GM12878 (cell line): ENCODE measurements around the gene PHKB. TPM values are rescaled to one million over a fixed set of nuclear protein-coding genes. Genes with fewer than 3 reads are reported as not detected.

Experiments used
- ATAC-seq: fragments of 200-7000 bp; cut with Tn5 transposase; 3 replicates; pipeline ENCODE4 v1.9.1; 2020; ENCODE audit warnings: mild to moderate bottlenecking, moderate library complexity
- BruUV-seq: library from RNA; stranded (reverse); fragments of 400-500 nt; replicated peaks from 2 replicates; lab custom pipeline; 2021; lab: Mats Ljungman, UMichigan
- CTCF ChIA-PET: fragments of 300-600 bp; sonication (Branson Sonifier 250); formaldehyde crosslinking; extraction: SDS; loops from one replicate; lab custom pipeline; 2021; ENCODE audit warnings: inconsistent platforms; lab: Yijun Ruan, JAX
- POLR2A ChIA-PET: fragments of 350-600 bp; formaldehyde crosslinking; extraction: SDS; loops from one replicate; lab custom pipeline; 2021; ENCODE audit warnings: inconsistent platforms; lab: Charles Lee
- RAD21 ChIA-PET: fragments of 300-600 bp; sonication (Branson Sonifier 250); formaldehyde crosslinking; loops from one replicate; lab custom pipeline; 2023; ENCODE audit warnings: antibody characterized with exemption; ENCODE audit not compliant: unreplicated experiment; lab: Charles Lee
- SMC1A ChIA-PET: fragments of 300-600 bp; sonication (Branson Sonifier 250); formaldehyde crosslinking; loops from one replicate; lab custom pipeline; 2023; ENCODE audit not compliant: unreplicated experiment, uncharacterized antibody; lab: Charles Lee
- DNase-seq: peaks from one replicate; pipeline ENCODE4 v3.0.0-alpha.2; 2011; ENCODE audit warnings: low read depth, low spot score
- FAIRE-seq: peaks from 3 replicates; lab custom pipeline; 2011; peaks lifted over from hg19 to GRCh38; lab: Jason Lieb, UNC
- H2AFZ ChIP-seq: 2 replicates; pipeline ENCODE4 v1.6.0; 2011; ENCODE audit warnings: low read depth, low read length, control low read depth; ENCODE audit not compliant: control insufficient read depth
- H3K27ac ChIP-seq: 2 replicates; pipeline ENCODE4 v1.5.1; 2011; ENCODE audit warnings: control low read depth; ENCODE audit not compliant: control insufficient read depth, insufficient read depth
- H3K27me3 ChIP-seq, 2 experiments: replicated peaks in 1 of 2; 2 replicates each; pipeline versions ENCODE4 v1.6.0 to v1.6.1; 2011; ENCODE audit warnings: low read length in 1 of 2; ENCODE audit not compliant: control insufficient read depth in 2 of 2, insufficient read depth in 2 of 2
- H3K36me3 ChIP-seq, 2 experiments: 2 replicates each; pipeline ENCODE4 v1.5.1; 2011; ENCODE audit warnings: low read length in 1 of 2; ENCODE audit not compliant: control insufficient read depth in 2 of 2, insufficient read depth in 2 of 2
- H3K4me1 ChIP-seq: 2 replicates; pipeline ENCODE4 v1.6.1; 2011; ENCODE audit warnings: mild to moderate bottlenecking, low read length, moderate library complexity, mixed read lengths; ENCODE audit not compliant: control insufficient read depth, insufficient read depth
- H3K4me2 ChIP-seq: 2 replicates; pipeline ENCODE4 v1.6.0; 2011; ENCODE audit warnings: control low read depth; ENCODE audit not compliant: control insufficient read depth, insufficient read depth
- H3K4me3 ChIP-seq: fragments of 200-600 bp; sonication (generic); 2 replicates; pipeline ENCODE4 v1.5.1; 2016
- H3K79me2 ChIP-seq: 2 replicates; pipeline ENCODE4 v1.6.0; 2011; ENCODE audit warnings: low read length; ENCODE audit not compliant: control insufficient read depth, insufficient read depth
- H3K9ac ChIP-seq: 2 replicates; pipeline ENCODE4 v1.8.0; 2011; ENCODE audit warnings: low read length, control low read depth, mixed read lengths; ENCODE audit not compliant: control insufficient read depth, insufficient read depth
- H3K9me3 ChIP-seq: replicated peaks from 3 replicates; pipeline ENCODE4 v1.5.1; 2011; ENCODE audit warnings: mild to moderate bottlenecking, low read length; ENCODE audit not compliant: control insufficient read depth, insufficient read depth
- H4K20me1 ChIP-seq: 2 replicates; pipeline ENCODE4 v1.6.0; 2011; ENCODE audit not compliant: control insufficient read depth, insufficient read depth
- CEBPB ChIP-seq, 2 experiments: fragments of 150-350 bp in 1 of 2; IDR thresholded peaks; 2 replicates each; pipeline ENCODE4 v1.6.1; 2012 to 2014; ENCODE audit warnings: low read depth in 2 of 2, low read length in 2 of 2, borderline replicate concordance in 1 of 2, inconsistent platforms in 1 of 2
- HDAC6 ChIP-seq: fragments of 200-600 bp; sonication (generic); IDR thresholded peaks from one replicate; pipeline ENCODE4 v1.8.0; 2017; ENCODE audit warnings: antibody characterized with exemption; ENCODE audit not compliant: unreplicated experiment
- MXI1 ChIP-seq: fragments of 150-350 bp; IDR thresholded peaks from 2 replicates; pipeline ENCODE4 v1.6.1; 2011; ENCODE audit warnings: low read depth, mild to moderate bottlenecking, inconsistent platforms, low read length, improper control_type of control experiment
- NFIC ChIP-seq: IDR thresholded peaks from 2 replicates; pipeline ENCODE4 v1.6.1; 2012; ENCODE audit warnings: low read depth, mild to moderate bottlenecking, inconsistent platforms, low read length, moderate library complexity
- NFYB ChIP-seq: IDR thresholded peaks from 2 replicates; pipeline ENCODE4 v1.6.1; 2011; ENCODE audit warnings: low read depth, mild to moderate bottlenecking, low read length, improper control_type of control experiment, moderate library complexity; ENCODE audit not compliant: insufficient read depth
- SP1 ChIP-seq: IDR thresholded peaks from one replicate; pipeline ENCODE4 v1.6.1; 2011; ENCODE audit warnings: low read depth, low read length
- SREBF1 ChIP-seq: IDR thresholded peaks from 2 replicates; pipeline ENCODE4 v1.6.1; 2012; ENCODE audit warnings: mild to moderate bottlenecking, low read length
- SREBF2 ChIP-seq: IDR thresholded peaks from 2 replicates; pipeline ENCODE4 v1.6.1; 2012; ENCODE audit warnings: mild to moderate bottlenecking, low read length
- WGBS: methylation state at CpG from one replicate; pipeline ENCODE4 v1.1.6; 2016; ENCODE audit warnings: low lambda C conversion rate; ENCODE audit not compliant: insufficient replicate concordance, insufficient coverage; ENCODE audit errors: missing lambda C conversion rate; 5-methylcytosine and 5-hydroxymethylcytosine counted together
- in situ Hi-C: fragments of 300-500 bp; cut with MboI; formaldehyde crosslinking; loops from 9 replicates; pipeline ENCODE4 v1.14.3; 2018; ENCODE audit warnings: mixed read lengths
- intact Hi-C: fragments of 100-400 bp; cut with micrococcal nuclease; formaldehyde crosslinking; loops from one replicate; pipeline ENCODE4 v1.14.2; 2022; ENCODE audit not compliant: unreplicated experiment
- polyA plus RNA-seq, 11 experiments: library from polyadenylated mRNA; depleted of rRNA in 4 of 11; unstranded in 6 of 11; stranded (reverse) in 5 of 11; fragments of >200 nt; fragmentation: Nextera tagmentation in 4 of 11; fragmentation: Illumina TruSeq in 1 of 11; extraction: Ambion mirVana in 4 of 11; extraction: Trizol in 1 of 11; gene quantifications; 1 replicate in 1 of 11; 2 replicates in 10 of 11; pipeline versions ENCODE4 v1.2.1 to v1.2.3, GENCODE V29; 2011 to 2016; ENCODE audit warnings: inconsistent platforms in 2 of 11, missing spikeins in 2 of 11, low read depth in 1 of 11
- total RNA-seq, 4 experiments: library from RNA; depleted of rRNA in 3 of 4; stranded (reverse); fragments of >200 nt in 3 of 4; fragmentation: Illumina TruSeq in 1 of 4; extraction: Trizol in 1 of 4; gene quantifications; 2 replicates each; pipeline versions ENCODE4 v1.2.1 to v1.2.3, GENCODE V29; 2013 to 2021
- TF ChIP-seq, protein P1 (sequence below): fragments of 450-650 bp; IDR thresholded peaks from 2 replicates; pipeline ENCODE4 v1.6.1; 2017; ENCODE audit warnings: mild to moderate bottlenecking, moderate library complexity
- TF ChIP-seq, protein P2 (sequence below): fragments of 450-650 bp; IDR thresholded peaks from 2 replicates; pipeline ENCODE4 v1.6.1; 2016; ENCODE audit warnings: mild to moderate bottlenecking, moderate library complexity, borderline replicate concordance
- TF ChIP-seq, protein P3 (sequence below): IDR thresholded peaks from 2 replicates; pipeline ENCODE4 v1.6.1; 2011; ENCODE audit warnings: borderline replicate concordance, low read depth, mild to moderate bottlenecking, moderate library complexity, low read length; ENCODE audit not compliant: insufficient read depth, poor library complexity, severe bottlenecking

Gene PHKB
- total and polyA plus RNA-seq, 10 of the 15 experiments (the other 5 are each of a cell fraction or from before 2014, with no cell fraction given) = 14.2 to 65.6 (median 37.0) TPM

DNA sequence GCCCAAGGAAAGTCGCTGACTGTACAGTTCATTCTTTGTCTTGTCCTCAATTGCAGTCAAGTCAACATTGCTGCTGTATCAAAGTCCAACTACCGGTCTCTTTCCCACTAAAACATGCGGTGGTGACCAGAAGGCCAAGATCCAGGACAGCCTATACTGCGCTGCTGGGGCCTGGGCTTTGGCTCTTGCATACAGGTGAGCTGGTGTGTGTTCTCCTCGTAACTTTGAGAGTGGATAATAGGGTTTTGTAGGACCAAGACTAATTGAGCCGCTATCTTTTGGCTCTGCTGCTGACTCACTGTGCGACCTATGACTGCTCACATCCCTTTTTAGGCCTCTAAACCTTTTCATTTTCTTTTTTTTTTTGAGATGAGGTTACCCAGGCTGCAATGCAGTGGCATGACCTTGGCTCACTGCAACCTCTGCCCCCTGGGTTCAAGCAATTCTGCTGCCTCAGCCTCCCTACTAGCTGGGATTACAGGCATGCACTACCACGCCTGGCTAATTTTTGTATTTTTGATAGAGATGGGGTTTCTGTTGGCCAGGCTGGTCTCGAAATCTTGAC lies 38.7 kb downstream of the PHKB start:
- no peak overlapping the region for H2AFZ ChIP-seq
- POLR2A ChIA-PET = no interaction called here
- RAD21 ChIA-PET = interaction anchor here (1.1 kb wide), 1 partner anchor 24 kb away, joined by 3 read pairs; no protein-coding TSS in a partner anchor
- H3K27me3 ChIP-seq = no peaks in the 10 kb centered on the region
- DNase-seq = no peak
- CTCF ChIA-PET = no interaction called here
- BruUV-seq = no TSS peak
- ATAC-seq = peak; percentile 21; the same call in 1 of the 3 replicates
- H3K9me3 ChIP-seq = no peaks in the 10 kb centered on the region
- H3K4me1 ChIP-seq = peaks cover under 1% of the 10 kb centered on the region; the same call in 1 of the 2 replicates
- no peak overlapping the region for H3K9ac ChIP-seq
- H3K27ac ChIP-seq = no peak overlapping the region
- SMC1A ChIA-PET = interaction anchor here (1.0 to 2.6 kb wide), 5 partner anchors 18 to 44 kb away, joined by 3 to 11 read pairs (median 6); partner anchors contain the start of genes ITFG1 and PHKB
- H3K4me3 ChIP-seq = no peak overlapping the region
- no peak for FAIRE-seq
- H4K20me1 ChIP-seq = no peaks in the 10 kb centered on the region
- in situ Hi-C loops = no loop called here
- H3K36me3 ChIP-seq = peaks cover 8 to 23% of the 10 kb centered on the region in 2 experiments
- intact Hi-C loops = no loop called here
- H3K79me2 ChIP-seq = peaks cover 10% of the 10 kb centered on the region
- 87% methylated on average over 9 of the region's 9 CpGs for WGBS
- H3K4me2 ChIP-seq = no peak overlapping the region
- no peak for TF ChIP-seq CEBPB (IDR thresholded peaks at IDR 0.05; ENCODE audit: borderline replicate concordance in 1 of 2, low read depth in 2 of 2, low read length in 2 of 2)
- TF ChIP-seq, protein P1, sequence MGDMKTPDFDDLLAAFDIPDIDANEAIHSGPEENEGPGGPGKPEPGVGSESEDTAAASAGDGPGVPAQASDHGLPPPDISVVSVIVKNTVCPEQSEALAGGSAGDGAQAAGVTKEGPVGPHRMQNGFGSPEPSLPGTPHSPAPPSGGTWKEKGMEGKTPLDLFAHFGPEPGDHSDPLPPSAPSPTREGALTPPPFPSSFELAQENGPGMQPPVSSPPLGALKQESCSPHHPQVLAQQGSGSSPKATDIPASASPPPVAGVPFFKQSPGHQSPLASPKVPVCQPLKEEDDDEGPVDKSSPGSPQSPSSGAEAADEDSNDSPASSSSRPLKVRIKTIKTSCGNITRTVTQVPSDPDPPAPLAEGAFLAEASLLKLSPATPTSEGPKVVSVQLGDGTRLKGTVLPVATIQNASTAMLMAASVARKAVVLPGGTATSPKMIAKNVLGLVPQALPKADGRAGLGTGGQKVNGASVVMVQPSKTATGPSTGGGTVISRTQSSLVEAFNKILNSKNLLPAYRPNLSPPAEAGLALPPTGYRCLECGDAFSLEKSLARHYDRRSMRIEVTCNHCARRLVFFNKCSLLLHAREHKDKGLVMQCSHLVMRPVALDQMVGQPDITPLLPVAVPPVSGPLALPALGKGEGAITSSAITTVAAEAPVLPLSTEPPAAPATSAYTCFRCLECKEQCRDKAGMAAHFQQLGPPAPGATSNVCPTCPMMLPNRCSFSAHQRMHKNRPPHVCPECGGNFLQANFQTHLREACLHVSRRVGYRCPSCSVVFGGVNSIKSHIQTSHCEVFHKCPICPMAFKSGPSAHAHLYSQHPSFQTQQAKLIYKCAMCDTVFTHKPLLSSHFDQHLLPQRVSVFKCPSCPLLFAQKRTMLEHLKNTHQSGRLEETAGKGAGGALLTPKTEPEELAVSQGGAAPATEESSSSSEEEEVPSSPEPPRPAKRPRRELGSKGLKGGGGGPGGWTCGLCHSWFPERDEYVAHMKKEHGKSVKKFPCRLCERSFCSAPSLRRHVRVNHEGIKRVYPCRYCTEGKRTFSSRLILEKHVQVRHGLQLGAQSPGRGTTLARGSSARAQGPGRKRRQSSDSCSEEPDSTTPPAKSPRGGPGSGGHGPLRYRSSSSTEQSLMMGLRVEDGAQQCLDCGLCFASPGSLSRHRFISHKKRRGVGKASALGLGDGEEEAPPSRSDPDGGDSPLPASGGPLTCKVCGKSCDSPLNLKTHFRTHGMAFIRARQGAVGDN = no peak
- no peak for TF ChIP-seq NFIC
- no peak for TF ChIP-seq HDAC6
- TF ChIP-seq SREBF1 = no peak
- TF ChIP-seq NFYB = no peak
- TF ChIP-seq SP1 = no peak
- TF ChIP-seq, protein P2, sequence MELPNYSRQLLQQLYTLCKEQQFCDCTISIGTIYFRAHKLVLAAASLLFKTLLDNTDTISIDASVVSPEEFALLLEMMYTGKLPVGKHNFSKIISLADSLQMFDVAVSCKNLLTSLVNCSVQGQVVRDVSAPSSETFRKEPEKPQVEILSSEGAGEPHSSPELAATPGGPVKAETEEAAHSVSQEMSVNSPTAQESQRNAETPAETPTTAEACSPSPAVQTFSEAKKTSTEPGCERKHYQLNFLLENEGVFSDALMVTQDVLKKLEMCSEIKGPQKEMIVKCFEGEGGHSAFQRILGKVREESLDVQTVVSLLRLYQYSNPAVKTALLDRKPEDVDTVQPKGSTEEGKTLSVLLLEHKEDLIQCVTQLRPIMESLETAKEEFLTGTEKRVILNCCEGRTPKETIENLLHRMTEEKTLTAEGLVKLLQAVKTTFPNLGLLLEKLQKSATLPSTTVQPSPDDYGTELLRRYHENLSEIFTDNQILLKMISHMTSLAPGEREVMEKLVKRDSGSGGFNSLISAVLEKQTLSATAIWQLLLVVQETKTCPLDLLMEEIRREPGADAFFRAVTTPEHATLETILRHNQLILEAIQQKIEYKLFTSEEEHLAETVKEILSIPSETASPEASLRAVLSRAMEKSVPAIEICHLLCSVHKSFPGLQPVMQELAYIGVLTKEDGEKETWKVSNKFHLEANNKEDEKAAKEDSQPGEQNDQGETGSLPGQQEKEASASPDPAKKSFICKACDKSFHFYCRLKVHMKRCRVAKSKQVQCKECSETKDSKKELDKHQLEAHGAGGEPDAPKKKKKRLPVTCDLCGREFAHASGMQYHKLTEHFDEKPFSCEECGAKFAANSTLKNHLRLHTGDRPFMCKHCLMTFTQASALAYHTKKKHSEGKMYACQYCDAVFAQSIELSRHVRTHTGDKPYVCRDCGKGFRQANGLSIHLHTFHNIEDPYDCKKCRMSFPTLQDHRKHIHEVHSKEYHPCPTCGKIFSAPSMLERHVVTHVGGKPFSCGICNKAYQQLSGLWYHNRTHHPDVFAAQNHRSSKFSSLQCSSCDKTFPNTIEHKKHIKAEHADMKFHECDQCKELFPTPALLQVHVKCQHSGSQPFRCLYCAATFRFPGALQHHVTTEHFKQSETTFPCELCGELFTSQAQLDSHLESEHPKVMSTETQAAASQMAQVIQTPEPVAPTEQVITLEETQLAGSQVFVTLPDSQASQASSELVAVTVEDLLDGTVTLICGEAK = no peak
- TF ChIP-seq SREBF2 = no peak
- TF ChIP-seq, protein P3, sequence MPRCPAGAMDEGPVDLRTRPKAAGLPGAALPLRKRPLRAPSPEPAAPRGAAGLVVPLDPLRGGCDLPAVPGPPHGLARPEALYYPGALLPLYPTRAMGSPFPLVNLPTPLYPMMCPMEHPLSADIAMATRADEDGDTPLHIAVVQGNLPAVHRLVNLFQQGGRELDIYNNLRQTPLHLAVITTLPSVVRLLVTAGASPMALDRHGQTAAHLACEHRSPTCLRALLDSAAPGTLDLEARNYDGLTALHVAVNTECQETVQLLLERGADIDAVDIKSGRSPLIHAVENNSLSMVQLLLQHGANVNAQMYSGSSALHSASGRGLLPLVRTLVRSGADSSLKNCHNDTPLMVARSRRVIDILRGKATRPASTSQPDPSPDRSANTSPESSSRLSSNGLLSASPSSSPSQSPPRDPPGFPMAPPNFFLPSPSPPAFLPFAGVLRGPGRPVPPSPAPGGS = no peak
- TF ChIP-seq MXI1 = no peak
